ENCODE data around the gene INTS13.

DNA sequence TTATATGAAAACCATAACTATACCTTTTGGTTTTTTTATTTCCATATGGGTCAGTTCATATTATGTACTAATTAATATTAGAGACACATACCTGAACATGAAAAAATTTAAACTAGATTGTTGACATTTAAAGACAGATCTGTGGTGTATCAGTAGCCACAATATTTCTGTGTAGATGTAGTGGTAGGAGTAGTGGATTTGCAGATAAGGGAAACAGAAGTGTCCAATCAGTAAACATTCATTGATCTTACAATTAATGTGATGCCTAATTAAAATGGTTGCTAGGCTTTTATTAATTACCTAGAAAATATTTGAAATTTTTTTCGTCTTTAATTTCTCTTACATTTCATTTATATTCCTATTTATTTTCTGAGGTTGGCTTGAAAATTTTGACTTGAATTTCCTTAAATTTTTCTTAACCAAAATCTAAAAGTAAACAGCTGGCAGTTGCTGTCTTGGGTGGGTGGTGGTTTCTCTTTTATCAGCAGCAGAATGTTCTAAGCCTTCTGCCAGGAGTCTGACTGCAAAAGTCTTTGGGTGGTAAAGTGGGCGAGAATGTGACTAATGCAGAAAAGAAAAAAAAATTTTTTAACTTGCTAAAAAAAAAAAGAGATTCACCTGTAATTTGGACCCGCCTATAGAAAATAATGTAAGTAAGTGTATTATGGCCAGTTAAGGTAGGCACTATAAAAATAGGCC lies 2.9 kb upstream of the INTS13 start:
- TF ChIP-seq TAF1 (IDR thresholded peaks at IDR 0.05; ENCODE audit: borderline replicate concordance, insufficient read depth, low read length) (no peak), POLR2AphosphoS5 (IDR thresholded peaks at IDR 0.05; ENCODE audit: low read depth, low read length) (no peak), SIN3A (IDR thresholded peaks at IDR 0.05; ENCODE audit: borderline replicate concordance, insufficient read depth, low read length) (no peak), FOXP2 (optimal IDR thresholded peaks at IDR 0.05; ENCODE audit: borderline replicate concordance, extremely low read depth, extremely low read length, insufficient read depth) (no peak)
- TF ChIP-seq, protein P1, sequence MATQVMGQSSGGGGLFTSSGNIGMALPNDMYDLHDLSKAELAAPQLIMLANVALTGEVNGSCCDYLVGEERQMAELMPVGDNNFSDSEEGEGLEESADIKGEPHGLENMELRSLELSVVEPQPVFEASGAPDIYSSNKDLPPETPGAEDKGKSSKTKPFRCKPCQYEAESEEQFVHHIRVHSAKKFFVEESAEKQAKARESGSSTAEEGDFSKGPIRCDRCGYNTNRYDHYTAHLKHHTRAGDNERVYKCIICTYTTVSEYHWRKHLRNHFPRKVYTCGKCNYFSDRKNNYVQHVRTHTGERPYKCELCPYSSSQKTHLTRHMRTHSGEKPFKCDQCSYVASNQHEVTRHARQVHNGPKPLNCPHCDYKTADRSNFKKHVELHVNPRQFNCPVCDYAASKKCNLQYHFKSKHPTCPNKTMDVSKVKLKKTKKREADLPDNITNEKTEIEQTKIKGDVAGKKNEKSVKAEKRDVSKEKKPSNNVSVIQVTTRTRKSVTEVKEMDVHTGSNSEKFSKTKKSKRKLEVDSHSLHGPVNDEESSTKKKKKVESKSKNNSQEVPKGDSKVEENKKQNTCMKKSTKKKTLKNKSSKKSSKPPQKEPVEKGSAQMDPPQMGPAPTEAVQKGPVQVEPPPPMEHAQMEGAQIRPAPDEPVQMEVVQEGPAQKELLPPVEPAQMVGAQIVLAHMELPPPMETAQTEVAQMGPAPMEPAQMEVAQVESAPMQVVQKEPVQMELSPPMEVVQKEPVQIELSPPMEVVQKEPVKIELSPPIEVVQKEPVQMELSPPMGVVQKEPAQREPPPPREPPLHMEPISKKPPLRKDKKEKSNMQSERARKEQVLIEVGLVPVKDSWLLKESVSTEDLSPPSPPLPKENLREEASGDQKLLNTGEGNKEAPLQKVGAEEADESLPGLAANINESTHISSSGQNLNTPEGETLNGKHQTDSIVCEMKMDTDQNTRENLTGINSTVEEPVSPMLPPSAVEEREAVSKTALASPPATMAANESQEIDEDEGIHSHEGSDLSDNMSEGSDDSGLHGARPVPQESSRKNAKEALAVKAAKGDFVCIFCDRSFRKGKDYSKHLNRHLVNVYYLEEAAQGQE (IDR thresholded peaks at IDR 0.05; ENCODE audit: insufficient read depth in 1 of 2, low read depth in 2 of 2, low read length in 2 of 2) = no peak
